ENCODE measurements around the gene PRSS35.
"Not testable (repeated sequence)": the region's sequence is repeated elsewhere in the genome, so short reads cannot be mapped to it uniquely, and the experiment has no call there.

Gene PRSS35

DNA sequence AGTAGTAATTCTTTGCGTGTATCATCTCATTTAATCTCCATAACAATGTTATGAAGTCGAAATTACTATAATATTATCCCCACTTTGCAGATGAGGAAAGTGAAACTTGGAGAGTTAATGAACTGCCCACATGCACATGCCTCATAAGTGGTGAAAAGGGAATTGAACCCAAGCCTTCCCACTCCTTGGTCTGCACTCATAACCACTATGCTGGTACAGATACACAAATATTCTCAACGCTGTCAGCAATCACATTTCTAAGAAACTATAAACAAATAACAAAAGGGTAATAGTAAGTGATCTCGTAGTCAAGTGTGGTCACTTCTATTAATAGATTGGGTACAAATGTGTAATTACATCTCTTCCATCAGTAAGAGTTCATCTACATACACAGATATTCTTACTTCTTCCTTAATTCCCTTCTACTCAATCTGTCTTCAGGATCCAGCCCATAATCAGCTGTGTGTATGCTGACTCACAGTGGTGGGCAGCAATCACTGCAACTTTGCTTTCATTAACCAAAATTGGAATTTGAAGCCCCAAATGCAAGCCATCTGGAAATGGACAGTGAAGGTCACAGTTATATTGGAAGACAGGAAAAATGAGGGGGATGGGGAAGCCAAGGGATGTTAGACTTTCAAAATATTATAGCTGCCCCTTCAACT, 6.6 kb downstream of the PRSS35 start:
- DNase-seq: peak; percentile 58

DNA sequence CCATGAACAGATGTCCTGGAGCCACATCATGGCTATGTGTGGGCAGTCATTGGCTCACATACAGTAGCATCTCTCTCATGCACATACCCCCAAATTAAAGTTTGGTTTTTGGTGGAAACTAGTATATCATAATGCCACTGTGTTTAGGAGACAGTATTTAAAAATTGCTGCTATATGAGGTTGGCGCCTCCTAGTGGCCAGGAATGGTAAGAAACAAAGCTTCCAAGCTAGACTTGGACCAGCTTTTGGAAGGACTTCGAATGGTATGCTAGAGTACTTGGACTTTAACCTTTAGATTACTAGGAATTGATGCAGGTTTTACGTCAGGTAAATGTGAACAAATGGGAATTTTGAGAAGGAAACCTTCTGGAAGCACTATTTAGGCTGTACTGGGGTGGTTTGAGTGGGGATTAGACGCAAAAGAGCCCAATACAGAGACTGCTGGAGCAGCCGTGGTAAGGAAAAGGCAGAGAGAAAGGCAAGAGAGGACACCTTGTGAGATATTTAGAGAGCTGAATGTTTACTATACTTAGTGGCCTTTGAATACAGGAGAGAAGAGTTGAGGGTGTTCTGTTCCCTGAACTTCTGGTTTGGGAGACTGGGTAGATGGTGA, 23.8 kb downstream of the PRSS35 start:
- DNase-seq: peak; percentile 76

DNA sequence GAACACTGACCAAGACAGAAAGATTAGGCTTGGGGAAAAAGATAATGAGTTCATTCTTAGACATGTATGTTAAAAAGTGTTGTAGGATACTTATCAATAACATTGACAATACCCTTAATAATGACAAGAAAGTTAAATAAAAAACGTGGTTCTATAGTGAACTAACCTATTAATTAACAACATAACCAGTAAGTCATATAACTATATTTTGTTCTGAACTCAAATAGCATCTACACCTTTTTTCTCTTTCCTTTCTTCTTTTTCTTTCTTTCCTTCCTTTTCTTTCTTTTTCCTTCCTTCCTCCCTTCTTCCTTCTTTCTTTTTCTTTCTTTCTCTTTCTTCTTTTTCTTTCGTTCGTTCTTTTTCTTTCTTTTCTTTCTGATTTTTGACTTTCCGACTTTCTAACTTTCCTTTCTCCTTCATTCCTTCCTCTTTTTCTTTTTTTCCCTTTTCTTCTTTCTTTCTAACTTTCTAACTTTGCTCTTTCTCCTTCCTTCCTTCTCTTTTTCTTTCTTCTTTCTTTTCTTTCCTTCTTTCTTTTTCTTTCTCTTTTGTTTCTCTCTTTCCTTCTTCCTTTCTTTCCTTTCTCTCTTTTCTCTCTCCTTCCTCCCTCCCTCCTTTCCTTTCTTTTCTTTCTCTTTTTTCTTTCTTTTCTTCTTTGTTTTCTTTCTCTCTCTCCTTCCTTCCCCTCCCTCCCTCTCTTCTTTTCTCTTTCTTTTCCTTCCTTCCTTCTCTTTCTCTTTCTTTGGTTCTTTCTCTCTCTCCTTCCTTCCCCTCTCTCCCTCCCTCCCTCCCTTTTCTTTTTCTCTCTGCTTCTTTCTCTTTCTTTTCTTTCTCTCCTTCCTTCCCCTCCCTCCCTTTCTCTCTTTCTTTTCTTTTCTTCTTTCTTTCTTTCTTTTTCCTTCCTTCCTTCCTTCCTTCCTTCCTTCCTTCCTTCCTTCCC, 24.6 kb downstream of the PRSS35 start:
- no peak for DNase-seq

DNA sequence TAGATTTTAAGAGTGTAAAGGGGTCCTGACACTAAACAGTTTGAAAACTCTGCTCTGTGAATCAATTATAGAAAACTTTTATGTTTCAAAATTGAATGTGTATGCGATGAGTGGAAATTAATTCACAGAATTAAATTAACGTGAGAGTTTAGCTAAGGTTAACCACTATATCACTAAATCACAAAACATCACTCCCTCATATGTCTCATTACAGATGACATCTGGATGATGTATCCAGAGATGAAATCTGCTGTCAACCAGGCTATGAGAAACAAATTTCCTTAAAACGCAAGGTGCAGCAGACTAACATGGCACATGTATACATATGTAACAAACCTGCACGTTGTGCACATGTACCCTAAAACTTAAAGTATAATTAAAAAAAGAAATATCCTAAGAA, 27.3 kb downstream of the PRSS35 start:
- no peak for DNase-seq

DNA sequence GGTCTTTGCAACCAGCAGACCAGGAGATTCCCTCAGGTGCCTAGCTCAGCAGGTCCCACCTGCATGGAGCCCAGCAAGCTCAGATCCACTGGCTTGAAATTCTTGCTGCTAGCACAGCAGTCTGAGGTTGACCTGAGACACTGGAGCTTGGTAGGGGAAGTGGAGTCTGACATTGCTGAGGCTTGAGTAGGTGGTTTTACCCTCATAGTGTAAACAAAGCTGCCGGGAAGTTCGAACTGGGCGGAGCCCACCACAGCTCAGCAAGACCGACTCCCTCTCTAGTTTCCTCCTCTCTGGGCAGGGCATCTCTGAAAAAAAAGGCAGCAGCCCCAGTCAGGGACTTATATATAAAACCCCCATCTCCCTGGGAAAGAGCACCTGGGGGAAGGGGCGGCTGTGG, 34.3 kb downstream of the PRSS35 start:
- peak; percentile 13 for DNase-seq

DNA sequence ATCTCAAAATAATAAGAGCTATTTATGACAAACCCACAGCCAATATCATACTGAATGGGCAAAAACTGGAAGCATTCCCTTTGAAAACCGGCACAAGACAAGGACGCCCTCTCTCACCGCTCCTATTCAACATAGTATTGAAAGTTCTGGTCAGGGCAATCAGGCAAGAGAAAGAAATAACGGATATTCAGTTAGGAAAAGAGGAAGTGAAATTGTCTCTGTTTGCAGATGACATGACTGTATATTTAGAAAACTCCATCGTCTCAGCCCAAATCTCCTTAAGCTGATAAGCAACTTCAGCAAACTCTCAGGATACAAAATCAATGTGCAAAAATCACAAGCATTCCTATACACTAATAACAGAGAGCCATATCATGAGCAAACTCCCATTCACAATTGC, 38.1 kb downstream of the PRSS35 start:
- DNase-seq: not testable (repeated sequence)

DNA sequence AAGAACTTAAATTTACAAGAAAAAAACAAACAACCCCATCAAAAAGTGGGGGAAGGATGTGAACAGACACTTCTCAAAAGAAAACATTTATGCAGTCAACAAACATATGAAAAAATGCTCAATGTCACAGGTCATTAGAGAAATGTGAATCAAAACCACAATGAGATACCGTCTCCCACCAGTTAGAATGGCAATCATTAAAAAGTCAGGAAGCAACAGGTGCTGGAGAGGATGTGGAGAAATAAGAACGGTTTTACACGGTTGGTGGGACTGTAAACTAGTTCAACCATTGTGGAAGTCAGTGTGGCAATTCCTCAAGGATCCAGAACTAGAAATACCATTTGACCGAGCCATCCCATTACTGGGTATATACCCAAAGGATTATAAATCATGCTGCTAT, 39.4 kb downstream of the PRSS35 start:
- not testable (repeated sequence) for DNase-seq

DNA sequence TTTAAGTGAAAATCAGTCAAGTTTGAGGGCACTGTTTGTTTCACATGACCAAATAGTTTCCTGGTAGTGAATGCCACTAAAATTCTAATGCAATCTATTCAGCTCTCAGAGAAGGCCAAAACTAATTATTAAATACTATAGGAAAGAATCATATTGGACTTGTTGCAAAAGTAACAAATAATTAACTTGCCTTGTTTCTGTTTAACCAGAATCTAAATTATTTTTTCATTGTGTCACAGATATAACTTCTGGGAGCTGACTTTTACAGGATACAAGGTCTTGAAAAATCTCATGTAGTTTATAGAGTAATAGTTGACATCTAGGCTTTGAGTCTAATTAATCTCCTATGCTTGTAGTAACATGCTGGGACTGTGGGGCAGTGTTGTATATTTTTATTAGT, 44.5 kb downstream of the PRSS35 start:
- DNase-seq: no peak

DNA sequence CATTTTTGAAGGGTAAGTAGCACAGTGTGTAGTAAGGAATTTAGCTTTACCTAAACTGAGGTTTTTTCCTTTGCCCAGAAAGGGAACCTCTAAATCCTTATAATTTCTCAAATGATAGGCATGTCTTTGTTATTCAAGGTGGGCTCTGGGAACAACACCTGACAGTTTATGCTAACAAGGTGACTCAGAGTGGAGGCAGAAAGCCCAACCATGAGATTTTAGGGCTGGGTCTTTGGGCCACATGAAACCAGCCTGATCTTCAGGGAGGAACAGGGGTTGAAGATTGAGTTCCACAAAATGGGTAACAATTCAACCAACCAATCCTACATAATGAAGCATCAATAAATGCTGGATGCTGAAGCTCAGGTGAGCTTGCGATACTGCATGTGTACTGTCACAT, 46.6 kb downstream of the PRSS35 start:
- DNase-seq: no peak

DNA sequence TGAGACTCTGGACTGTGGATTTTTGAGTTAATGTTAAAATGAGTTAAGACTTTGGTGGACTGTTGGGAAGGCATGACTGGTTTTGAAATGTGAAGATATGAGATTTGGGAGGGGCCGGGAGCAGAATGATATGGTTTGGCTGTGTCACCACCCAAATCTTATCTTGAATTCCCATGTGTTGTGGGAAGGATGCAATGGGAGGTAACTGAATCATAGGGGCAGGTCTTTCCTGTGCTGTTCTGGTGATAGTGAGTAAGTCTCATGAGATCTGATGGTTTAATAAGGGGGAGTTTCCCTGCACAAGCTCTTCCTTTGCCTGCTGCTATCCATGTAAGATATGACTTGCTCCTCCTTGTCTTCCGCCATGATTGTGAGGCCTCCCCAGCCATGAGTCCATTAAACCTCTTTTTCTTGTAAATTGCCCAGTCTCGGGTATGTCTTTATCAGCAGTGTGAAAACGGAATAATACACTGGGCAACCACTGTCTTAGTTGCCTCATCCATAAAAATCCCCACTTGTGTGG, 59.4 kb downstream of the PRSS35 start:
- not testable (repeated sequence) for DNase-seq

DNA sequence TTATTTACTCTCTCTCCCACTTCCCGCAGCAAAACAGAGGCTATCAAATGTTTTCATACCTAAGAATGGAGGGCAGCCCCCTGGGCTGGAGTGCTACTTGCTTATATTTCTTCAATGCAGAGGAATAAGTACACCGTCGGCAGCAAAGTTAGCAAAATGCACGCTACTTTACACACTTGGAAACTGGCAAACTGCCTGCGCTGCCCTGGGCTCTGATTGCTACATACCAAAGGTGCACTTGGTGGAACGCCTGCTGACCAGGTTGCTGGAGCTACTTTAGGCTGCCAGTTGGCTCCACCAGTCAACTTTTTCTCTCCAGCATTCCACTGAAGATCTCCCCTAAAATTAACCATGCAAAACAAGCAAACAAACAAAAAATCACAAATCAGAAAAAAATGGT, 62.4 kb downstream of the PRSS35 start:
- no peak for DNase-seq

Measured in suppressor macrophage treated with lipopolysaccharide for 4 hours (primary cell).